NOMO-1 (cell line): Measurements from ENCODE around the gene PRKN.

ENCODE experiments used
- DNase-seq, 2 experiments: peaks; one replicate each; lab custom pipeline; 2025; ENCODE audit not compliant: unreplicated experiment in 2 of 2; lab: John Stamatoyannopoulos, UW

Gene PRKN

GRCh38 chr6:162343198-162343935 is 384.2 kb downstream of the PRKN start:
- no peak for DNase-seq

GRCh38 chr6:162337412-162337811 is 390.2 kb downstream of the PRKN start:
- no peak for DNase-seq

- DNase-seq, result no peak
Measured at GRCh38 chr6:162336359-162336758, 391.2 kb downstream of the PRKN start.

- DNase-seq, result no peak
Measured at GRCh38 chr6:162332365-162332764, 395.2 kb downstream of the PRKN start.

GRCh38 chr6:162331911-162332310 is 395.7 kb downstream of the PRKN start:
- no peak for DNase-seq

GRCh38 chr6:162325826-162326225 is 401.7 kb downstream of the PRKN start:
- no peak for DNase-seq

GRCh38 chr6:162325051-162325450 is 402.5 kb downstream of the PRKN start:
- no peak for DNase-seq

GRCh38 chr6:162315291-162315690 is 412.3 kb downstream of the PRKN start:
- no peak for DNase-seq

GRCh38 chr6:162313922-162314660 is 413.5 kb downstream of the PRKN start:
- DNase-seq, result no peak

- no peak for DNase-seq
Measured at GRCh38 chr6:162307865-162308264, 419.7 kb downstream of the PRKN start.

- DNase-seq, result no peak
Measured at GRCh38 chr6:162306616-162307015, 420.9 kb downstream of the PRKN start.

- no peak for DNase-seq
Measured at GRCh38 chr6:162301128-162301527, 426.4 kb downstream of the PRKN start.

GRCh38 chr6:162294029-162294428 is 433.5 kb downstream of the PRKN start:
- no peak for DNase-seq

- no peak for DNase-seq
Measured at GRCh38 chr6:162292915-162293314, 434.7 kb downstream of the PRKN start.

- DNase-seq, result no peak
Measured at GRCh38 chr6:162290846-162291465, 436.6 kb downstream of the PRKN start.

- DNase-seq, result no peak
Measured at GRCh38 chr6:162289972-162290371, 437.6 kb downstream of the PRKN start.

- DNase-seq, result no peak
Measured at GRCh38 chr6:162273986-162274385, 453.6 kb downstream of the PRKN start.

GRCh38 chr6:162271922-162272321 is 455.6 kb downstream of the PRKN start:
- no peak for DNase-seq

GRCh38 chr6:162270966-162271365 is 456.6 kb downstream of the PRKN start:
- no peak for DNase-seq

GRCh38 chr6:162267641-162268040 is 459.9 kb downstream of the PRKN start:
- no peak for DNase-seq

- no peak for DNase-seq
Measured at GRCh38 chr6:162267126-162267525, 460.4 kb downstream of the PRKN start.

- DNase-seq, result no peak
Measured at GRCh38 chr6:162264581-162264980, 463.0 kb downstream of the PRKN start.
